Loucy (cell line): ENCODE measurements around the gene NCBP1.

Source experiments
- H2AFZ ChIP-seq: fragments of 200-600 bp; sonication (generic); 2 replicates; pipeline ENCODE4 v1.6.0; 2016; ENCODE audit warnings: antibody characterized with exemption, mild to moderate bottlenecking, low read length, moderate library complexity
- H3F3A ChIP-seq: fragments of 200-600 bp; 2 replicates; pipeline ENCODE4 v1.6.0; 2016; ENCODE audit warnings: antibody characterized with exemption, low read depth, mild to moderate bottlenecking
- H3K27me3 ChIP-seq: fragments of 200-600 bp; sonication (generic); 2 replicates; pipeline ENCODE4 v1.6.1; 2014; ENCODE audit warnings: low read length, mild to moderate bottlenecking; ENCODE audit not compliant: insufficient read depth, poor library complexity, severe bottlenecking
- H3K36me3 ChIP-seq: fragments of 200-600 bp; sonication (generic); 2 replicates; pipeline ENCODE4 v1.6.1; 2016; ENCODE audit warnings: low read length; ENCODE audit not compliant: insufficient read depth
- H3K4me1 ChIP-seq: fragments of 200-600 bp; sonication (generic); 2 replicates; pipeline ENCODE4 v1.5.1; 2014; ENCODE audit warnings: low read length, mild to moderate bottlenecking; ENCODE audit not compliant: insufficient read depth, poor library complexity, severe bottlenecking
- H3K4me2 ChIP-seq: fragments of 200-600 bp; sonication (generic); 2 replicates; pipeline ENCODE4 v1.6.0; 2014; ENCODE audit warnings: antibody characterized with exemption, low read length, low read depth, mild to moderate bottlenecking; ENCODE audit not compliant: poor library complexity, severe bottlenecking
- H3K4me3 ChIP-seq: fragments of 200-600 bp; sonication (generic); 2 replicates; pipeline ENCODE4 v1.5.1; 2014; ENCODE audit warnings: low read length, mild to moderate bottlenecking, mixed read lengths; ENCODE audit not compliant: poor library complexity, severe bottlenecking
- H3K79me2 ChIP-seq: fragments of 200-600 bp; sonication (generic); 2 replicates; pipeline ENCODE4 v1.6.1; 2014; ENCODE audit warnings: low read length; ENCODE audit not compliant: insufficient read depth
- H3K9ac ChIP-seq: fragments of 200-600 bp; sonication (generic); 2 replicates; pipeline ENCODE4 v1.6.0; 2014; ENCODE audit warnings: mild to moderate bottlenecking, low read depth, low read length, moderate library complexity; ENCODE audit not compliant: poor library complexity, severe bottlenecking
- H3K9me2 ChIP-seq: fragments of 200-600 bp; sonication (generic); replicated peaks from 2 replicates; pipeline ENCODE4 v1.6.1; 2016; ENCODE audit warnings: low read depth, low read length, mixed read lengths
- H3K9me3 ChIP-seq: fragments of 200-600 bp; sonication (generic); 2 replicates; pipeline ENCODE4 v1.6.1; 2014; ENCODE audit warnings: mild to moderate bottlenecking, antibody characterized with exemption, low read length, low read depth; ENCODE audit not compliant: insufficient read depth
- H4K20me1 ChIP-seq: fragments of 200-600 bp; sonication (generic); 2 replicates; pipeline ENCODE4 v1.6.0; 2014; ENCODE audit warnings: antibody characterized with exemption, low read length, mild to moderate bottlenecking; ENCODE audit not compliant: insufficient read depth, poor library complexity, severe bottlenecking
- CTCF ChIP-seq: fragments of 200-600 bp; sonication (generic); conservative IDR thresholded peaks from 2 replicates; pipeline ENCODE4 v1.5.1; 2014; ENCODE audit warnings: mild to moderate bottlenecking, antibody characterized with exemption, low read length
- EZH2phosphoT487 ChIP-seq: fragments of 200-600 bp; IDR thresholded peaks from 2 replicates; pipeline ENCODE4 v1.6.1; 2018; ENCODE audit warnings: antibody characterized with exemption, mild to moderate bottlenecking, moderate library complexity, borderline replicate concordance

Gene NCBP1

GRCh38 chr9:97645720-97646119, 12.1 kb downstream of the NCBP1 start:
- Histone ChIP-seq H3K9ac (no peak overlapping the region), H3K27me3 (no peaks in the 10 kb centered on the region), H3K4me3 (no peak overlapping the region), H3K9me3 (no peaks in the 10 kb centered on the region), H2AFZ (no peak overlapping the region), H3F3A (no peaks in the 10 kb centered on the region), H3K79me2 (peaks cover 15% of the 10 kb centered on the region), H3K36me3 (peaks cover 83% of the 10 kb centered on the region), H3K9me2 (no peaks in the 10 kb centered on the region), H4K20me1 (no peaks in the 10 kb centered on the region), H3K4me2 (no peak overlapping the region), H3K4me1 (peaks cover 3% of the 10 kb centered on the region)
- TF ChIP-seq CTCF (no peak), EZH2phosphoT487 (no peak)

- no peaks in the 10 kb centered on the region for H3F3A ChIP-seq
- H3K9me3 ChIP-seq, result no peaks in the 10 kb centered on the region
- H3K4me1 ChIP-seq, result no peaks in the 10 kb centered on the region
- no peak overlapping the region for H3K4me2 ChIP-seq
- no peaks in the 10 kb centered on the region for H4K20me1 ChIP-seq
- H3K27me3 ChIP-seq, result no peaks in the 10 kb centered on the region
- H3K79me2 ChIP-seq, result no peaks in the 10 kb centered on the region
- H3K9me2 ChIP-seq, result no peaks in the 10 kb centered on the region
- peaks cover 87% of the 10 kb centered on the region for H3K36me3 ChIP-seq
- H2AFZ ChIP-seq, result no peak overlapping the region
- TF ChIP-seq CTCF, result no peak
- no peak overlapping the region for H3K9ac ChIP-seq
- H3K4me3 ChIP-seq, result no peak overlapping the region
These were observed 14.4 kb downstream of the NCBP1 start for GRCh38 chr9:97647996-97648395.

GRCh38 chr9:97651646-97652045, 18.0 kb downstream of the NCBP1 start:
- H3K36me3 ChIP-seq, result peaks cover 93% of the 10 kb centered on the region

More at GRCh38 chr9:97651646-97652045, 18.0 kb downstream of the NCBP1 start:
- TF ChIP-seq EZH2phosphoT487 (no peak), CTCF (no peak)
- Histone ChIP-seq H3K9me3 (no peaks in the 10 kb centered on the region), H2AFZ (no peak overlapping the region), H3K27me3 (no peaks in the 10 kb centered on the region), H3K4me3 (no peak overlapping the region), H3K9ac (no peak overlapping the region), H3K79me2 (no peaks in the 10 kb centered on the region), H3K9me2 (no peaks in the 10 kb centered on the region), H3F3A (no peaks in the 10 kb centered on the region), H4K20me1 (no peaks in the 10 kb centered on the region), H3K4me1 (no peaks in the 10 kb centered on the region), H3K4me2 (no peak overlapping the region)
